ENCODE data around the gene IGFL4.

The IGFL4 gene

DNA sequence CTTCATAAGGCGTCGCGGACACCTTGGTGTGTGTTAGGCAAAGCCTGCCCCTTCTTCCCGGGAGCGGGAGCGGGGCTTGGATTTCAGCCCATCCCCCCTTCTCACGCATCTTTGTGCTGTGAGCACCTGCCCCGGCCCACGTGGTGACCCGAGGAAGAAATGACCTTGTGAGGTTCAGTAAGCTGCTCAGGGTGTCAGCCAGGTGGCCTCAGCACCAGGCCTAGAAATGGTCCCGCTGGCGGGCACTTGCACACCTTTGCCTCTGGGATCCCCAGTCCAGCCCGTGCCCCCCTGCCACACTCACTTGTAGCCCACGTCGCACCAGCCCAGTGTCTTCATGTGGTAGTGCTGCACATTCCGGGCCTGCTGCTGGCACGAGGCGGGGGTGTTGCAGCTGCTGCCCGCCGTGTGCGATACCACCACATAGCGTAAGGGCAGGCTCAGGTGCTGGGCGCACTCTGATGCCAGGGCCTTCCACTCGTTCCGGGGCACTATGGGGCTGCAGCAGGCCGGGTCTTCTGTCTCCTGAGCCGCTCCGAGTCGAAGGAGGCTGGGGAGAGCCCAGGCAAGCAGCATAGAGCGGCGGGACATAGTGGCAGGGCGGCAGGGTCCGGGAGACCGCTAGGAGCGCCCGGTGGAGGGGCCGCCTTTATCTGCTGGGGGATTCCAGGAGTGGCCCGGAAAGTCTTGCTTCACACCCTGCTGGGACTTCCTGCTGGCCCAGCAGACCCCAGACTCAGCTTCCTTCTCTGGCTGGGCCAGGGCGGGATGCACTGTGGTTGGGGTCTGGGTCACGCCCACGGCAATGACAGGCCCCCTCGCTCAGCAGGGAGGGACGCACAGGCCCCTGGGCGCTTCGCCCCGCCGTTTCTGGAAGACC lies 18.1 kb downstream of the IGFL4 start, which contains the start of gene PGLYRP1:
PGLYRP1 (minus strand) TSS at position 623 of the 880 bp plus-strand sequence; CDS start at position 591, 32 bp downstream.
- FAIRE-seq (no peak), DNase-seq (ENCODE audit: insufficient read length, low spot score) (no peak)

DNA sequence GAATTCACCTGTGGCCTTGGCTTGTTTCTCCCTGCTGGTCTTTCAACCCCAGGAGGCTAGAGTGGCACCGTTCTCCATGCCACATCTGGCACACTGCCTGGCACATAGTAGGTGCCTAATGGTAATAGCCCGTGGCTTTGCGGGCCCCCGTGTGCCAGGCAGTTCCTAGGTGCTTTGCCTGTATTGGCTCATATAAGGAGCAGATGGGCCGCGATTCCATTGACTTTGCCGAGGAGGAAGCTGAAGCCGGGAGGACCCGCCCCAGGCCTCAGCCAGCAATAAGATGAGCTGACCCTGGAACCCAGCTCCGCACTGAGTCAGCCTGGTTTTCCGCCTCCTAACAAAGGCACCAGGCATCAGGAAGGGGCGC lies 18.8 kb downstream of the IGFL4 start:
- no peak for FAIRE-seq
- DNase-seq (ENCODE audit: insufficient read length, low spot score): no peak

DNA sequence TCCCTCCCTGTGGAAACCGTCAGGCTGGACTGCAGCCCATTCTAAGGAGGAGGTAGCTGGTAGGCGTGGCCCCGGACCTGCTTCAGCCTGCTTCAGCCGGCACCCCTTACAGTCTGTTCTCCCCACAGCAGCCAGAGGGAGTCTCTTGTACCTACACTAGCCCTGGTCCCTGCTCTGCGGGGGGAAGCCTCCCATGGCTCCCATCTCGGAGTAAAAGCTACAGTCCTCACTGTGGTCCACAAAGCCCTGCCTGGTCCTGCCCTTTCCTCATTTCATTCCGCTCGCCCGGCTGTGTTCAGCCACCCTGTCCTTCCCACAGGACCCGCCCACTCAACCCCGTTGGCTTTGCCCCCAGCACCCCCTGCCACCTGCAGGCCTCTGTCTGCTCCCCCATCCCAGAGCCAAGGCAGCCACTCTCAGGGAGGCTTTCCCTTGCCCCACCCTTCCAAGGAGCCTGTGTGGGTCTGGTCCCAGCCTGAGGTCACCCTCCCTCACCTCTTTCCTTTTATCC lies 19.2 kb downstream of the IGFL4 start:
- FAIRE-seq: no peak
- DNase-seq (ENCODE audit: insufficient read length, low spot score): no peak

DNA sequence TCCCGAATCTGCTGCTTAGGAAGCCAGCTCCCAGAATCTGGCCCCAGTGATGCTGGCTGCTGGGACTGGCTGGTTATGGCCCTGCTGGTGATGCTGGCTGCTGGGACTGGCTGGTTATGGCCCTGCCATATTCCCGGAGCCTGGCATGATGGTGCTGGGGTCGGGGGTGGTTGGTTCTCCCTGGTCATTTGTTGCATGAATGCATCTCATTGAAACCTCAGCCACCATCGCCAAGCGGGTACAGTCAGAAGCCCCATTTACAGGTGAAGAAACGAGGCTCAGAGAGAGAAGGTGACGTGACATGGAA lies 20.0 kb downstream of the IGFL4 start:
- FAIRE-seq (no peak), DNase-seq (ENCODE audit: insufficient read length, low spot score) (no peak)

DNA sequence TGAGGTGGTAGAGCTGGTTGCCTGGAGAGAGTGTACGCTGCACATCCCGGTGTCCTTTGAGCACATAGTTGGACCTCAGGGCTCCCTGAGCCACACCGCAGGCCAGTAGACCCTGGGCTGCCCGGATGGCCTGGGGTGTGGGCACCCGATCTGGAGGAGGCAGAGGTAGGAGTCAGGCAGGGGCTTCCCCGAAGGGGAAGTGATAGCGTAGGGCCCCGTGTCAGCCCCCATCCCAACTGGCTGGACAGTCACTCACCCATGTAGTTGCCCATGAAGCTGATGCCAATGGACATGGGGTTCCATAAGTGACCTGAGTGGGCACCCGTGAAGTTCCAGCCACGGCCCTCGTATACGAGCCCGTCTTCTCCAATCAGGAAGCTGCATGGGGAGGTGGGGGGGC lies 21.5 kb downstream of the IGFL4 start:
- DNase-seq (ENCODE audit: insufficient read length, low spot score) (no peak), FAIRE-seq (no peak)

DNA sequence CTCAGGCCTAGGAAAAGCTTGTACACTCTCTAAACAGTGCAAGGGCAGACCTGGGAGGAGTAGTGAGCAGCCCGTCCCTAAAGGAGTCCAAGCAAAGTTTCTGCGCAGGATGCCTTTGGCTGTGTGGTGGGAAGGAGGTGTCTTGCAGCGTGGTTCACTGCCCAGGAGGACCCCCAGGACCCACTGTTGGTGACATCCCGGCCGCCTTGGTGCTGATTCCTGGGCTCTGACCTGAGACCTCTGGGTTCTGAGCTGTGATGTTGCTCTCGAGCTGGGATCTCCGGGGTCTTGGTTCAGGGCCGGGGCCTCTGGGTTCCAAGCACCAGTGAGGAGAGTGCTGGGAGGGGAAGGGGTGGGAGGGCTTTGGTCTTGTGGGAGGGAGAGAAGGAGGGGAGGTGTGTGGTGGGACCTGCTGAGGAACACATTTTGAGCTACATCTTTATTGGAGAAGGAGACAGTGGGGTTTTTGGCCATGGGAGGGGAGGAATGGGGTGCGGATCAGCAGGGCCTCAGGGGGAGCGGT lies 22.0 kb downstream of the IGFL4 start:
- FAIRE-seq: no peak
- no peak for DNase-seq (ENCODE audit: insufficient read length, low spot score)

DNA sequence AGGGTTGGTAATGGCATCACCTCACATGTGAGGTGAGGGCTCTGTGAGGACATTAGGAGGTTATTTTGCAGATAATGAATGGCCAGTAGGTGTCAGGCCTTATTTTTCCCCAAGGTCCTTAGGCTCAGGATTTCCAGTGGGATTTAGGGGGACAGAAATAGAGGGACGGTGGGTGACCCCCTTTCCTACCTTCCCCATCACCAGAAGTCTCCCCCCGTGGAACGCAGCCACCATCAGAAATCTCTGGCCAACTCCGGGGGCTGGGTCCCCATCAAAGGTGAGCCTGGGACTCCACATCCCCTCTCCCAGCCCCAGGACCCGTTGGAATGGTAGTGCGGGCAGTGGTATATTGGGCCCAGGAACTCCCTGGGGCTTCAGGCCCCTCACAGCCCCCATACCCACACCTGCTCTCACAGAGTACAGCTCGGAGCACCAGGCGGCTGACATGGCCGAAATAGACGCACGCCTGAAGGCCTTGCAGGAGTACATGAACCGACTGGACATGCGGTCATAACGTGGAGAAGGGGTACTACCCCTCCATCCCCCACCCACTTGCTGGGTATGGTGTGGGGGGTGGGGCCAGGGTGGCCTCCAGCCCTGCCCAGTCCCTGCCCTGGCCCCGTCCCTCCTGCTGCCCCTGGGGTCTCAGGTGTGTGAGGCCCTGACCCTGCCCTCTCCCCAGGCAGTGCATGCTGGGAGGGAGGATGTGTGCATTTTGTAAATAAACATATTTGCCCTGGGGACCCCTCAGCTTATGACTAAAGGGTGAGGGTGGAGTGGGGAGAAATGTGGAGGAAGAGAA lies 22.7 kb downstream of the IGFL4 start:
- no peak for FAIRE-seq
- DNase-seq (ENCODE audit: insufficient read length, low spot score): no peak

DNA sequence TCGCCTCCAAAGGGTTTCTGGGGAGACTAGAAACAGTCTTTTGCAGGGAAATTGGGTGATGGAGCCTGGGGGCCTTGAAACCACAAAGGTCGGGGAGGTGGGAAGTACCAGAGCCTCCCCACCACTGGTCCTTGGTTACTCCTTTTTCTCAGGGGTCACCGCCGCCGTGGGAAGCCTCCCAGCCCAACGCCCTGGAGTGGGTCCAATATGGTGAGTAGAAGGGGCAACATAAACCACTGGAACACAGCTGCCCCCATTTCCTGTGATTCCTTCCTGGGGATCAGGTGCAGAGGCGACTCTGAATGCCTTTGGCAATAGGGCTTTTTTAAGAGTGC lies 23.7 kb downstream of the IGFL4 start:
- no peak for FAIRE-seq
- no peak for DNase-seq (ENCODE audit: insufficient read length, low spot score)

DNA sequence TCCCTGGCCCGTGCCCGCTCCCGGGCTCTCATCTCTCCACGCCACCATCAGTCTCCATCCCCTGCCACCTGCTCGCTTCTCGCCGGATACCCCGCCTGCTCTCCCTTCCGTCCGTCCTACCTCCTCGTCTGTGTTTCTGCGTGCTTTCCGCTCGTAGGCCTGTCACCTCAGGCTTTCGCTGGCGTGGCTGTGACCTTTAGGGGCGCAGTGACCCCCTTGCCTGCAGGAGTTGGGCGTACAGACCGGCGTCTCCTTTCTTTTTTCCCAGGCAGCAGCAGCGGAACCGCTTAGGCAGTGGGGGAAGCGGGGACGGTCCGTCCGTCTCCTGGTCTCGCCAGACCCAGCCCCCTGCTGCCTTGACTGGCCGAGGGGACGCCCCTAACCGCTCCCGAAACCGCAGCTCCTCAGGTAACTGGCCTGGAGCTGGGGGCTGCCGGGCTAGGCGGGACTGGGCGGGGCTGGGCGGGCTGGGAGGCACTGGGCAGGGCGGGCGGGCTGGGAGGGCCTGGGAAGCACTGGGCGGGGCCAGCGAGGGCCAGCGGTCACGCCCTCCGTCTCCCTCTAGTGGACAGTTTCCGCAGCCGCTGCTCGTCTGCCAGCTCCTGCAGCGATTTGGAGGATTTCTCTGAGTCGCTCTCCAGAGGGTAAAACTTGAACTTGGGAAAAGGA lies 24.2 kb downstream of the IGFL4 start:
- DNase-seq (ENCODE audit: insufficient read length, low spot score): peak; percentile 85
- peak; percentile 90 for FAIRE-seq

DNA sequence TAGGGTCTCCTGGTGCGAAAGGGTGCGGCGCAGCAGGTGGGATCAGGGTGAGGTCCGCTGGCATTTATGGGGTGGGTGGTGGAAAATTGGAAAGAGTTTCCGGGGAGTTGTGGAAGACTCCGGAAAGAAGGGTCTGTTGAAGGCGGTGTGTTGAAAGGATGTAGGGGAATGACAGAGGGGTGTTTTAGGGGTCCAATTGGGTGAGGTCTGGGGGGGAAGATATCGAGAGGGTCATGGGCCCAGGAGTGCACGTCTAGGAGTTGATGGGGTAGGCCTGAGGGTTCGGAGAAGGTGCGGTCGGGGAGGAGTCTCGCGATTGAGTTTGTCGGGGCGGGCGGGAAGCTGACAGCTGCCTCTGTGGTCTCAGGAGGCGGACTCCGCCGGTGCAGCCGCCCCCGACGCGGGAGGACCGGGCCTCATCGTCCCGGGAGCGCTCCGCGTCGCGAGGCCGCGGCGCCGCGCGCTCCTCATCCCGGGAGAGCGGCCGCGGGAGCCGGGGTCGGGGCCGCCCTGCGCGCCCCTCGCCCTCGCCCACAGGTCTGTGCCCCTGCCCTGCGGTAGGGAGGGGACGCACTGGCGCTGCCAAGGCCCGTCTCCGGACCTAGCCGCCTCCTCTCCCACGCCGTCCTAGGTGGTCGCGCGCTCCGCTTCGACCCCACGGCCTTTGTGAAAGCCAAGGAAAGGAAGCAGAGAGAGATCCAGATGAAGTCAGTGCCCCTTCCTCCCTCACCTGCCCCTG lies 24.9 kb downstream of the IGFL4 start:
- no peak for DNase-seq (ENCODE audit: insufficient read length, low spot score)
- no peak for FAIRE-seq

DNA sequence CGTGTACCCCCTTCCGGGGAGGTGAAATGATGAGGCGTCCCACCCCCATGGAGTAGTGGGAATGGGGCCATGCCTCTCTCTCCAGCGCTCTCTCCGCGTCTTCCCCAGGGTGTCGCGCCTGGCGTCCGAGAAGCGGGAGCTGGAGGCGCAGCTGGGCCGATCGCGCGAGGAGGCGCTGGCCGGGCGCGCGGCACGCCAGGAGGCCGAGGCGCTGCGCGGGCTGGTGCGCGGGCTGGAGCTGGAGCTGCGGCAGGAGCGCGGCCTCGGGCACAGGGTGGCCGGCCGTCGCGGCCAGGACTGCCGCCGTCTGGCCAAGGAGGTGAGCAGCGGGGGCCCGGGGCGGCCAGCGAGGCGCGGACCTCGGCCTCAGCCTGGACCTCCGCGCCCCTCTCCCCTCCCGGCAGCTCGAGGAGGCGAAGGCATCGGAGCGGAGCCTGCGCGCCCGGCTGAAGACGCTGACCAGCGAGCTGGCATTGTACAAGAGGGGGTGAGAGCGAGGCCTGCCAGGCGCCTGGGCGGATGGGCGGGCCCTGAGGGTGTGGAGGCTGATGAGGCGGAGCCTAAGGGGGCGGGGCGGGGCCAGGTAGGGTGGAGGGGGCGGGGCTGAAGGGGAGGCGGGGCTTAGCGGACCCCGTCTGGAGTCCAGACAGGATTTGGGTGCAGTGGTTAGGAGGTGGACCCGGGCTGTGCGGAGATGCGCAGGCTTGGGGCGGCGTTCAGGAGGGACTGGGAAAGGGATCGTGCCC lies 25.7 kb downstream of the IGFL4 start:
- no peak for DNase-seq (ENCODE audit: insufficient read length, low spot score)

DNA sequence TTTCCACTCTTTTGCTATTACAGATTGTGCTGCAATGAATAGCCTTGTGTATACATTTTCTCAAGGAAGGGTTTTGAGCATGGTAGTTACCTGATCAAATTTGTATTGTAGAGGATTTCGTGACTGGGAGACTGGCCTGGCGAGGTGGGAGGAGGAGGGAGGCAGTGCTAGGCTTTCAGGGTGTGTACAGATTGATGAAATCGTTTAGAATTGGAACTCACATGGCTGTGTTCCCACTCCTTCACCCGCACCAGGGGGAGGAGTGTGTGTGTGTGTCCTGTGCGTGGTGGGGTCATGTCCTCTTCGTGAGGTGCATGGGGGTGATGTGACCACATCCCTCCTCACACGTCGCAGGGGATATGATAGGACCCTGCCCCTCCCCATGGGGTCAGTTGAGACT lies 26.3 kb downstream of the IGFL4 start:
- FAIRE-seq (peak; percentile 79), DNase-seq (ENCODE audit: insufficient read length, low spot score) (no peak)

More for the DNA sequence above, 25.7 kb downstream of the IGFL4 start:
- FAIRE-seq: no peak

DNA sequence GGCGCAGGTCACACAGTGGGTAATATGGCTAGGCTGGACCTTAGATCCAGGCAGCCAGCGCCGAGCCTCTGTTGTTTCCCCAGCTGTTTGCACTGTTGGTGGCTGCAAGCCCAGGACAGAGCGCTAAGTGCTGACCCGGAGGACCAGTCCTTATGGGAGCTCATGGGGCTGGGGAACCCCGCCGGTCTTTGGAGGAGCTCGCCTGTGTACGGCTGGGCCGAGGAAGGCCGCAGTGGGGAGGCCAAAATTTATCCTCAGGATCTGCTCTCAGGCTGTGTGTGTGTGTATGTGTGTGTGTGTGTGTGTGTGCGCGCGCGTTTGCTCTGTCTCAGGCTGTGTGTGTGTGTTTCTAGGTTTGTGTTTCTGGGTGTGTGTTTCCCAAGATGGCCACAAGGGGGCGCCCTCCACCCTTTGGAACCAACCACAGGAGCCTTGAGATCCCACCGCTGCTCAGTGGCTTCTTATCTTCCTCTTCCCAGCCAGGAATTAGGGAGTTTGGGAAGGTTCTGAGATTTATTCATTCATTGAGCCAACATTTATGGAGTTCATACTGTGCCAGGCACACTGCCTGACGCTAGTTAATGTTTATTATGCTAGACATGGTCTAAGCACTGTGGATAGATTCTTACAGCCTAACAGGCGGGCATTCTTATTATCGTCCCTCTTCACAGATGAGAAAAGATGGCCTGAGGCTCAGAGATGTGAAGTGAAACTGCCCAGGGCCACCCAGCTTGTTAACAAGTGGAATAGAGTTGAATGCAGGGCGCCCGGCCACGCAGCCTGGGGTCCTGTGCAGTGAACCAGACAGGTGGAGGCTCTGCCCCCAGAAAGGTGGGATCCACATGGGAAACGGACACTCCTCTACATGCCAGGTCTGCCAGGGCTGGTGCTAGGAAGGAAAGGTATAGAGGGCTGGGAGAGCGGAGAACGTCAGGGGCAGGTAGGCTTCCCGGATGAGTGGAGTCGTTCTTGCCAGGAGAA lies 31.0 kb downstream of the IGFL4 start:
- no peak for FAIRE-seq
- peak; percentile 72 for DNase-seq (ENCODE audit: insufficient read length, low spot score)

DNA sequence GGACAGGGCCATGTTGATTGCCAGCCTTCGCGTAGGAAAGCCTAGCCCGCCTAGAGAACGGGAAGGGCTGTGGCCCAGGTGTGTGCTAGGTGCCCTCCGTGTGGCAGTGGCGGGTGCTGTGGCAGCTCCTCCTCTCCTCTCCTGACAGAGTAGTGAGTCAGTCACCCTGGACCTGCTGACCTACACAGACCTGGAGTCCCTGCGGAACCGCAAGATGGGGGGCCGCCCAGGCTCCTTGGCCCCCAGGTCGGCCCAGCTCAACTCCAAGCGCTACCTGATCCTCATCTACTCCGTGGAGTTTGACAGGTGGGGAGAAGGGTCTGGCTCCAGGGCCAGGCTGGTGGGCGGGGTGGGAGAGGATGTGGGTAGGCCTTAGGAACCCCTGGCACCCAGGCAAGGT lies 34.4 kb downstream of the IGFL4 start:
- FAIRE-seq (no peak), DNase-seq (ENCODE audit: insufficient read length, low spot score) (no peak)

DNA sequence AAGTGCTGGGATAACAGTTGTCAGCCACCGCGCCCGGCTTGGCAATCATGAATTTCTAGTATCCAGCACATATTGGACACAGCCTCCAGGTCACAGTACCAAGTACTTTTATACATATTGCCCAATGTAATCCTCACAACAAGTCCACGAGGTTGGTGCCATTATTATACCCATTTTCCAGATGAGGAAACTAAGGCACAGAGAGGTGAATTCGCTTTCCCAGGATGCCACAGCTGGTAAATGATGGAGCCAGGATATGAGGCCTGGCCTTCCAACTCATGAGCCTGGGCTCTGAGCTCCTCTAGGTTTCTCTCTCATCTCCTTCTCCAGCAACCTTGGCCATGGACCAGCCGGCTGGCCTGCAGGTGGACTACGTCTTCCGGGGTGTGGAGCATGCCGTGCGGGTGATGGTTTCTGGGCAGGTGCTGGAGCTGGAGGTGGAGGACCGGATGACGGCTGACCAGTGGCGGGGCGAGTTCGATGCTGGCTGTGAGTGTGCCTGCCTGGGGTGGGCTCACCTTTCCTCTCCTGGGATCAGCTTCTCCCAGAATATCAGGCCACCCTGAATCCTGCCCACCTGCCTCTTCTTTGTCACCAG lies 38.0 kb downstream of the IGFL4 start:
- no peak for DNase-seq (ENCODE audit: insufficient read length, low spot score)
- no peak for FAIRE-seq

DNA sequence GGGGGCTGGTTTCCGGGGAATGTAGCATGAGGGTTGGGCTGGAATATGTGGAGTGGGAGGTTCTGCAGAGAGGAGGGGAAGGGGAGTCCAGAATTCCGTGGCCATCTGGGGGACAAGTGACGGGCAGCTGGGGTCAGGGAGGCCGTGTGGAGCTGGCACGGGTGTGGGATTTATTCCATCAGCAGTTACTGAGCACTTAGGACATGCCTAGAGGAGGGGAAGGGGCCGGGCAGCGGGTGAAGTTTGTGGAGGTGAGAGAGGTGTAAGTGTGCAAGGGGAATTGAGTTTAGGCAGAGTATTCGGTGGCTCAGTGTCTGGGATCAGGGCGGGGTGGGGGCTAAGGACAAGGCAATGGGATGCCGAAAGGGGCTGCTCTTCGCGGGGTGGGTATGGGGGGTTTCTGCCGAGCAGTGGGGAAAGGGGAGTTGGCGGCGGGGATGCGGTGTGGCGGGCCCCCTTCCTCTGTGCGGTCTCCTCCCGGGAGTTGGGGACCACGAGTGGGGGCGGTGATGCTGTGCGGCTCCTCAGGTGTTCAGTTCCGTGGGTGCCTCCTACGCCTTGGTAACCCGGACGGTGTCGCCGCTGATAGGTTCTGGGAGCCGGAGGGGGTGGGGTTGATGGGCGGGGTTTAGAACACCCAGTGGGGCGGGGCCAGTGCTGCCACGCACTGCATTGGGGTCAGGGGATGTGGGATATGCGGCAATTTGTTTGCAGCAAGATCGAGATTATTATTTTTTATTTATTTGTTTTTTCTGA lies 40.1 kb downstream of the IGFL4 start:
- DNase-seq (ENCODE audit: insufficient read length, low spot score): no peak
- no peak for FAIRE-seq

DNA sequence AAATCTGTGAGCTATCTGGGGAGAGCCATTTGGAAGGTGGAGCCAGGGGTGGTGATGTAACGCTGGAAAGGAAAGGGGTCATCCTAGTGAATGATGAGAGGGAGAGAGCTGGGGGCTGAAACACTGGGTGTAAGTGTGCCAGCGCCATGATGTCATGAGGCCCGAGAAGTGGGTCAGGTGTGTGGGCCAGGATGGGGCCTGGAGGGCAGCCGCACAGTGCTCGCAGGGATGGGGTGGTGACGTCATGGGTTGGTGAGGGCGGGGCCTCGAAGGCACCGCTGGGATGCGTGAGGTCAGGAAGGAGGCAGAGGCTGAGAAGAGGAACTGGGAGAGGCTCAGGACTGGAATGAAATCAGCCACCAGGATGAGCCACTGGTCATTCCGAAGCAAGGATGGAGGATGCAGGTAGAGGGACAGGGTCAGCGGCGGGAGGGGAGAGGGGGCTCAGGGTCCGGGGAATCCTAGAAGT lies 41.1 kb downstream of the IGFL4 start:
- no peak for FAIRE-seq
- no peak for DNase-seq (ENCODE audit: insufficient read length, low spot score)

All from HTR-8/SVneo (cell line).